Measurements from ENCODE around the gene TMA7B.

Gene TMA7B

GRCh38 chr22:39959640-39960447 lies at the start of gene TMA7B:
Gene TMA7B, plus strand, starts transcription at chr22:39960397. Its CDS starts 3,978 bp downstream, at chr22:39964375.
- DNase-seq (ENCODE audit: low read depth) = no peak

DNA sequence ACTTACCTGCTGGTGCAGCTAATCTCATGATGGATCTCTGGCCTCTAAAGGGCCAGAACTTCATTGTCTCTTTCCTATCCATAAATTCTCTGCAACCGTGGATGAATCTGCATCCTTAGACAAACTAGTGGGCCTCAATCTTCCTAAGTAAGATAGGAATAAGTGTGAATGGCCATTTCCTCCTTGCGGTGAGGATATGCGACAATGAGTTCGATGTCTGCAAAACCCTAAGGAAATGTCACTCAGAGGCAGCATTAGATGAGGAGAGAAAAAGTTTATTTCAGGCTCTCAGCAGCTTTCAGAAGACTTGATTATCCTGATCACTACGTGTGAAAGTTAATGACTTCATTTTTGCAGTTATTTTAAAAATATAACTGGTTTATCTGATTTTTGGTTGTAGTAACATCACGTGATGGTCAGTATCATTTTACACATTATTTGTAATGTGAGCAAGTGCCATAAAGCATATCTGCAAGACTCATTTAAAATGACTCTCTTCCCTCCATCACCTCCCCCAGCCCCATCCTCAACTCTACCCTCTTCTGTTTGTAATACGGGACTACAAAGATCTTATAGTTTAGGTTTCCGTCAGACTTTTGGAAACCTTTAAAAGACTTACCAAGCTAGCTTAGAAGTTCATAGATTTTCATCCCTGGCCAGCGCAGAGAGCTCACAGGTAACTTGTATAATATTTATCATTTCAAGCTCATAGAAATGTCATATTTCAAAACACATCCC lies 49.2 kb upstream of the TMA7B start:
- DNase-seq (ENCODE audit: low read depth) = no peak

- DNase-seq (ENCODE audit: low read depth) = no peak
These were observed 46.9 kb upstream of the TMA7B start for GRCh38 chr22:39913321-39913720.

- no peak for DNase-seq (ENCODE audit: low read depth)
These were observed 46.3 kb upstream of the TMA7B start for GRCh38 chr22:39913886-39914285.

- DNase-seq (ENCODE audit: low read depth) = no peak
These were observed 45.6 kb upstream of the TMA7B start for GRCh38 chr22:39914584-39914983.

DNA sequence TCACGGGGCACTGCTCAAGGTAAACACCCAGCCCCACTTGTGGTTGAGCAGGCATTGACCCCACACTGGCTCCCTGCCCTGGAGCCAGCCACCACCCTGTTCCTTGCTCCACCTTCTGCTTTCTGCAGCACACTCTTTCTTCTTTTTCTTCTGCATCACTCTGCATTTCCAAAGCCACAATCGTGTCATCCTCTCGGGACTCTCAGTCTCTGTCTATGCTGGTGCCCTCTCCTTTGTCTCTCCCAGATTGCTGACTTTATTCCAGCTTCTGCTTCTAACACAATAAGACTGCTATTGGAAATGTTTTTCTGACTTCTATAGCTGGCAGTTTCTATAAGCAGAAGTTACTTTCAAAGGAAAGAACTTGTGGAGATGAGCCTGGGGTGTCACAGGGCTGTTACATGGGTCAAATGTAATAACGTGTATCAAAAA lies 44.9 kb upstream of the TMA7B start:
- DNase-seq (ENCODE audit: low read depth) = no peak

DNA sequence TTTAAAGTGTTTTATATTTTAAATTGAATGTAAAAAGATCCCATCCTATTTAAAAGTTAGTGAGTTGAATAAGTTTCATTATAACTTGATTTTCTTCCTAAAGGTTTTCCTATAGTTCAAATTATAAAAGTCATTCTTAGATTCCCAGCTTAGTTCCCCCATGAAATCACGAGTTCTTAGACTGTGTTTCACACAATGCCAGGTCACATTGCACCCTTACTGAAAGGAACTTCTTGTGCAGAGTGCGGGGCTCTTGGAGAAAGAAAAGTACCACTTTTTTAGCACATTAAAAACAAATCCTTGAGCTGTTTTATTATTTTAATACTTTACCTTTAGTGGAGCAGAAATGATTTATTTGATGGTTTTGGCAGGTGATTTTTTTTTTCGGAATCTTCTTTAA lies 43.7 kb upstream of the TMA7B start:
- DNase-seq (ENCODE audit: low read depth) = no peak

DNA sequence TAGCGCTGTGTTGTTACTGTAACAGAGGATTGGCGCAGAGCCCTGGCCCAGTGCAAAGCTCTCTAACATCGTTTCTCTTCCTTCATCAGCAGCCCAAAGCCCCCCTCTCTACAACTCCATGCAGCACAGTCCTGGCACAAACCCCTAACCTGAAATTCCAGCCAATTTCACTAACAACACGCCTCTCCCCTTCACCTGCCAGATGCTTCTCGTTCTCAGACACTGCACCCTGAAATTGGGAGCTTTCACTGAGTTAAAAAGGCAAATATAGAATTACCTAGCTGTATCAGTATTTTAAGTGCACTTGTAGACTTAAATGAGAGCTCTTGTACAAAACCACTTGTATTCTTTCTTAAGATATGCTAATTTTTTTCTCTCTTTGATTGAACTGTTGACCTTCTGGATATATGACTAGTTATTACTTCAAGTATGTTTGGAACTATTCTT lies 43.0 kb upstream of the TMA7B start:
- DNase-seq (ENCODE audit: low read depth) = no peak

DNA sequence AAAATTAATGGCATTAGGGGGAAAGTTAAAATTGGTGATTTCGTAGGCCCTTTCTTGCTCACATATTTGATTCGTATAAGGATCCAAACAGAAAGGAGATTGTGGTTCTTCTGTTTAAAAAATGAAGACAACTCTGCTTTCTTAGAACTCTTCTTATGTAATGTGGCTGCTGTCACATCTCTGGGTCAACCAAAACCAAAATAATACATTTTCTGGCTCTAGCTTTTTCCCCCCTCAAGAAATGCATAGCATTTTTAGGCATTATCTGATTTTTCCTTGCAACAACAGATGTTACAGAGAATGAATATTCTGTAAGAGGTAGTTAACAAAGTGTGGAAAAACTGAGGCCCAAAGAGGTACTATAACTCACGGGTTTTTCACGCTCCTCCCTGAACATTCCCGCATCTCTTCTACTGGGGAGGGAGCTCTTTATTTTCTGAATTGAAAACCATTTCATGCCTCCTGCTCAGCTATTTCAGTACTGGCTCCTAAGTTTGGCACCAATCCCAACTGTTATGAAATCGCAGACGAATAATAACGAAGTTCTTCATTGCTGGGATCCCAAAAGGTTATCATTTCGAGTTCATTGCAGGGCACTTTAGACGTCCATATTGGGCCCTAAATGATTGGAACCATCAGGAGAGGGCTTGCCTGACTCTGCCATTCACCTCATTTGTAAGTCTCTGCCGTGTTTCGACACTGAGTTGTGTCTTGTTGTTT lies 42.3 kb upstream of the TMA7B start:
- no peak for DNase-seq (ENCODE audit: low read depth)

- DNase-seq (ENCODE audit: low read depth) = no peak
These were observed 40.0 kb upstream of the TMA7B start for GRCh38 chr22:39920134-39920743.

- DNase-seq (ENCODE audit: low read depth) = no peak
These were observed 36.5 kb upstream of the TMA7B start for GRCh38 chr22:39923696-39924095.

DNA sequence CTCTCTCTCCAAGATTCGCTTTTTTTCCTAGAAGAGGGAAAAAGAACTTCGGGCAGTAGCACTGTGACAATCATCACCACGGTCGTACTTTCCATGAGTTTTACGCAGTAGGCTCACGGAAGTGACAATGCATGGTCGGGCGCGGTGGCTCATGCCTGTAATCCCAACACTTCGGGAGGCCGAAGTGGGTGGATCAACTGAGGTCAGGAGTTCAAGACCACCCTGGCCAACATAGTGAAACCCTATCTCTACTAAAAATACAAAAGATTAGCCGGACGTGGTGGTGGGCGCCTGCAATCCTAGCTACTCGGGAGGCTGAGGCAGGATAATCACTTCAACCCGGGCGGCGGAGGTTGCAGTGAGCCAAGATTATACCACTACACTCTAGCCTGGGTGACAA lies 35.9 kb upstream of the TMA7B start:
- DNase-seq (ENCODE audit: low read depth) = no peak

- DNase-seq (ENCODE audit: low read depth) = no peak
These were observed 34.9 kb upstream of the TMA7B start for GRCh38 chr22:39925273-39925672.

- DNase-seq (ENCODE audit: low read depth) = no peak
These were observed 34.1 kb upstream of the TMA7B start for GRCh38 chr22:39925909-39926679.

DNA sequence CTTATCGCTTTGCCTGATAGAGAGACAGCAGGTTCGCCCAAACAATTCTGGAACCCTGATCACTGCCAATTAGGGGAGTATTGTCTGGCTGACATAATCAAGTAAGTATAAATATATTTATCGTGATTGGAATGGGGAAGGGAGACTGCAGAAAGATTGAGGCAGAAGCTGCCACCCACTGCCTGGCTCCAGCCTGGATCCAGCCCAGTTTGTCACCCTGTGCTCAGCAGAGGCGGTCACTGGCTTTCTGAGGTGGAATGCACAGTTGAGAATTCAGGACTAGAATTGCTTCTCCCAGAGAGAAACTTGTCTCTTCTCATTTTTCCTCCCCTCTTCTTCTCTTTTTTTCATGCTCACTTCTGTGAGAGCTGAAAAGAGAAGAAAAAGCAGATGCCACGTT lies 33.4 kb upstream of the TMA7B start:
- no peak for DNase-seq (ENCODE audit: low read depth)

- DNase-seq (ENCODE audit: low read depth) = no peak
These were observed 32.7 kb upstream of the TMA7B start for GRCh38 chr22:39927544-39927943.

- no peak for DNase-seq (ENCODE audit: low read depth)
These were observed 31.4 kb upstream of the TMA7B start for GRCh38 chr22:39928536-39929520.

DNA sequence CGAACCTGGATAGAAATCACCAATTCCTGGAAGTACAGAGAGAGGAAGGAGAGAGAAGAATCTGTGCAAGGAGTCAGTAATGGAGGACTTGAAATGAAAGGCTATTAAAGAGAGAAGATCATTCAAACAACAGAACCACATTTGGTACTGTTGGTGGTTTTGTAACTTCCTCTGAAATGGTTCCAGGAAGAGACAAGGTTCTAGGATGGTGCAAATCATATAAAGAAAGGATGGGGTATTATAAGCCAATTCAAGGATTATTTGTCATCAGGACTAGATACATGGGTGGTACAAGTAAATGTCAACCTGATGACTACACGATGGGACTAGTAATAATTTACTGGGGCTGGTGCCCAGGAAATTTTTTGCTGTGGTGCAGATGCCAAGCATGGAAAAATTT lies 28.9 kb upstream of the TMA7B start:
- no peak for DNase-seq (ENCODE audit: low read depth)

DNA sequence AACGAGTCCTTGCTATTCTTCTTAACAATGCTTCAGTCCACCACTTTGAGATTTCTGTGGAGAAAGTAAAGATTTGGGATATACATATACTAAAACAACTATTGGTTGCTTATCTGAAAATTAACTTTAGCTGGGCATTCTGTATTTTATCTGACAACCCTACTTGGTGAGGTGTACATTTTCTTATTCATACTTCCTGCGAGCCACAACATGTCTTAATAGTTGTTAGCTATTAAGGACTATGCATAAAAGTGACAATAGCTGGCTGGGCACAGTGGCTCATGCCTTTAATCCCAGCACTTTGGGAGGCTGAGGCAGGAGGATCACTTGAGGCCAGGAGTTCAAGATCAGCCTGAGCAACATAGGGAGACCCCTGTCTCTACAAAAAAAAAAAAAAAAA lies 28.0 kb upstream of the TMA7B start:
- no peak for DNase-seq (ENCODE audit: low read depth)

- no peak for DNase-seq (ENCODE audit: low read depth)
These were observed 27.1 kb upstream of the TMA7B start for GRCh38 chr22:39932918-39933649.
